Lung (tissue), 13 donors: Measurements from ENCODE around the gene CRB3. TPM values are rescaled to one million over a fixed set of nuclear protein-coding genes. Genes with fewer than 3 reads are reported as not detected.
A peak's percentile ranks its signal among the peaks of the same experiment; 100 is the strongest.

Experiments
- ATAC-seq: fragments of 200-7000 bp; cut with Tn5 transposase; one replicate; pipeline ENCODE4 v1.9.1; 2020; ENCODE audit warnings: moderate number of reproducible peaks; ENCODE audit not compliant: insufficient read depth, low FRiP score
- DNase-seq, 3 donors: peaks; one replicate each; pipeline ENCODE4 v3.0.0-alpha.2; 2013 to 2017
- H3K27ac ChIP-seq, 2 donors: one replicate each; pipeline ENCODE4 v1.5.1; 2013; ENCODE audit warnings: mild to moderate bottlenecking in 2 of 2, moderate library complexity in 2 of 2, control low read depth in 1 of 2, inconsistent platforms in 1 of 2, low read depth in 1 of 2, low read length in 1 of 2
- H3K27me3 ChIP-seq, 3 donors: one replicate each; pipeline ENCODE4 v1.5.1; 2013; ENCODE audit warnings: low read length in 2 of 3; ENCODE audit not compliant: control insufficient read depth in 3 of 3, insufficient read depth in 3 of 3
- H3K36me3 ChIP-seq, 4 donors: one replicate each; pipeline ENCODE4 v1.5.1; 2013; ENCODE audit warnings: low read length in 4 of 4, mild to moderate bottlenecking in 1 of 4, moderate library complexity in 1 of 4; ENCODE audit not compliant: control insufficient read depth in 4 of 4, insufficient read depth in 4 of 4
- H3K4me1 ChIP-seq, 5 donors: one replicate each; pipeline ENCODE4 v1.5.1; 2013; ENCODE audit warnings: low read length in 5 of 5, mild to moderate bottlenecking in 2 of 5, moderate library complexity in 1 of 5; ENCODE audit not compliant: control insufficient read depth in 5 of 5, insufficient read depth in 5 of 5
- H3K4me3 ChIP-seq: one replicate; pipeline ENCODE4 v1.5.1; 2013; ENCODE audit warnings: mild to moderate bottlenecking, control low read depth, moderate library complexity
- H3K9ac ChIP-seq, 2 donors: one replicate each; pipeline ENCODE4 v1.5.1; 2013; ENCODE audit warnings: low read length in 2 of 2, control low read depth in 1 of 2; ENCODE audit not compliant: insufficient read depth in 1 of 2
- H3K9me3 ChIP-seq, 4 donors: one replicate each; pipeline ENCODE4 v1.5.1; 2013; ENCODE audit warnings: low read length in 3 of 4, mild to moderate bottlenecking in 1 of 4, moderate library complexity in 1 of 4; ENCODE audit not compliant: control insufficient read depth in 4 of 4, insufficient read depth in 3 of 4
- WGBS, 2 donors: extraction: QIAGEN DNeasy Blood & Tissue Kit; methylation state at CpG; one replicate each; pipeline ENCODE4 v1.1.7; 2013; 5-methylcytosine and 5-hydroxymethylcytosine counted together
- polyA plus RNA-seq, 2 donors: library from polyadenylated mRNA; stranded (reverse); fragments of 200-250 nt; gene quantifications; one replicate each; pipeline ENCODE4 v1.2.1, GENCODE V29; 2013
- small RNA-seq: library from RNA; depleted of rRNA; stranded (forward); fragments of <200 nt; gene quantifications from one replicate; pipeline ENCODE3, GENCODE V24; 2014; ENCODE audit warnings: low replicate concordance
- total RNA-seq, 2 donors: library from RNA; depleted of rRNA in 1 of 2; stranded (reverse); fragments of >200 nt in 1 of 2; gene quantifications; one replicate each; pipeline ENCODE4 v1.2.1, GENCODE V29; 2014 to 2021
- TF ChIP-seq, protein P1 (sequence below): IDR thresholded peaks from 2 replicates; pipeline ENCODE4 v1.5.1; 2012; ENCODE audit warnings: mild to moderate bottlenecking; ENCODE audit errors: control extremely low read depth, extremely low read depth
- donor health status: control.
- donor health status: control.
- donor health status: Bipolar disorder and iron deficiency.
- donor health status: healthy.
- donor health status: DM: yes; HTN: yes; CAD: no.

The CRB3 gene
- total and polyA plus RNA-seq, 4 donors = 22.5 to 81.8 (median 53.0) TPM

DNA sequence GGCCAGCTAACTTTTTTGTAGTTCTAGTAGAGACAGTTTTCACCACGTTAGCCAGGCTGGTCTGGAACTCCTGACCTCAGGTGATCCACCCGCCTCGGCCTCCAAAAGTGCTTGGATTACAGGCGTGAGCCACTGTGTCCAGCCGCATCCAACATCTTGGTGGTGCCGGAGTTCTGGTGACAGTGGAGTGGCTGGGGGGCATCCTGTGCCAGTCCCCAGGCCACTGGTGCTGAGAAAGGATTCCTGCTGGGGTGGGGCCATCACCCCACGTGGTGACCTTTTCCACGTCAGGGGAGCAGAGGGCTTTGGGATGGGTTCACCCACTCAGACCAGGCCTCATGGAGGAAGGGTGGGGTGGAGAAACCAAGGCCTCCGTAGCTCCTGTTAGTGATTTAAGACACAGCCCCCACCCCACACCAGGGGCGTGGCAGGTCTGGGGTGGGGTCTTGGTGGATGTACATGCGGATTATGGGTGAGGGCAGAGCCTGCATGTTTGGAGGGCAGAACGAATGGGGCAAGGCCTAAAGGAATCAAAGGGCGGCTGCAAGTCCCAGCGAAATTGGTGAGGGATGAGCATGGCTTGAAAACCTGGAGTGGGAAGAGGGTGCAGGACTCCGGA lies 51.0 kb downstream of the CRB3 start:
- H3K4me3 ChIP-seq = no peak overlapping the region
- H3K9me3 ChIP-seq = no peaks in the 10 kb centered on the region
- TF ChIP-seq, protein P1, sequence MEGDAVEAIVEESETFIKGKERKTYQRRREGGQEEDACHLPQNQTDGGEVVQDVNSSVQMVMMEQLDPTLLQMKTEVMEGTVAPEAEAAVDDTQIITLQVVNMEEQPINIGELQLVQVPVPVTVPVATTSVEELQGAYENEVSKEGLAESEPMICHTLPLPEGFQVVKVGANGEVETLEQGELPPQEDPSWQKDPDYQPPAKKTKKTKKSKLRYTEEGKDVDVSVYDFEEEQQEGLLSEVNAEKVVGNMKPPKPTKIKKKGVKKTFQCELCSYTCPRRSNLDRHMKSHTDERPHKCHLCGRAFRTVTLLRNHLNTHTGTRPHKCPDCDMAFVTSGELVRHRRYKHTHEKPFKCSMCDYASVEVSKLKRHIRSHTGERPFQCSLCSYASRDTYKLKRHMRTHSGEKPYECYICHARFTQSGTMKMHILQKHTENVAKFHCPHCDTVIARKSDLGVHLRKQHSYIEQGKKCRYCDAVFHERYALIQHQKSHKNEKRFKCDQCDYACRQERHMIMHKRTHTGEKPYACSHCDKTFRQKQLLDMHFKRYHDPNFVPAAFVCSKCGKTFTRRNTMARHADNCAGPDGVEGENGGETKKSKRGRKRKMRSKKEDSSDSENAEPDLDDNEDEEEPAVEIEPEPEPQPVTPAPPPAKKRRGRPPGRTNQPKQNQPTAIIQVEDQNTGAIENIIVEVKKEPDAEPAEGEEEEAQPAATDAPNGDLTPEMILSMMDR = no peak
- H3K36me3 ChIP-seq = no peaks in the 10 kb centered on the region
- no peak overlapping the region for H3K27ac ChIP-seq
- no peak for ATAC-seq
- WGBS, 2 donors = 90% methylated on average over 15 of the region's 15 CpGs
- H3K9ac ChIP-seq = no peak overlapping the region
- H3K4me1 ChIP-seq = peaks cover 0 to 8% (median 2%) of the 10 kb centered on the region in 5 donors
- no peak for DNase-seq
- H3K27me3 ChIP-seq = no peaks in the 10 kb centered on the region

DNA sequence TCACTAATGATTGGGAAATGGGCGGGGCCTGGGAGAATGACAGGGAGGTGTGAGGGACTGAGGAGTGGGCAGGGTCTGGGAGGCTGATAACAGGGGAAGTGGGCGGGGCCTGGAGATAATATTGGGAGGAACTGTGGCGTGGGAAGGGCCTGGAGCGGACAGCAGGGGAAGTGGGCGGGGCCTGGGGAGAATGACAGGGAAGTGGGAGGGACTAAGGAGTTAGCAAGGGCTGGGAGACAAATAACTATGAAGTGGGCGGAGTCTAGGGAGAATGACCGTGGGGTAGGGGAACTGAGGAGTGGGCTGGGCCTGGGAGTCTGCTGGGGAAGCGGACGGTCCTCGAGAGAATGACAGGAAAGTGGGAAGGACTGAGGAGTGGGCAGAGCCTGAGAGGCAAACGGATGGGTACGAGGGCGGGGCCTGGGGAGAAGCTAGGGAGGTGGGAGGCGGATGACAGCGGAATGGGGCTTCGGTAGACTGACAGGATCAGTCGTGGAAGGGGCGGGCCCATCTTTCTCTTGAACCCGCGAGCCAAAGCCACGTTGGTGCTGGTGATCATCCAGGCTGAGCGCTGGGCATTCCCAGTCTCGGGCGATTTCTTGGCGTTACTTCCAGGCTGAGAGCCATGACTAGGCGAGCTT lies 52.1 kb downstream of the CRB3 start:
- H3K27me3 ChIP-seq = no peaks in the 10 kb centered on the region
- TF ChIP-seq, protein P1 = no peak
- 0 to 1% methylated on average over 24 to 26 of the region's 26 CpGs for WGBS, 2 donors
- H3K9me3 ChIP-seq = no peaks in the 10 kb centered on the region
- H3K4me1 ChIP-seq = peaks cover 0 to 8% (median 2%) of the 10 kb centered on the region in 5 donors
- no peaks in the 10 kb centered on the region for H3K36me3 ChIP-seq
- peak overlapping the region in 1 of 2 donors; percentile 53 for H3K9ac ChIP-seq
- ATAC-seq (peak; percentile 87), DNase-seq (peak; percentile 93 to 95 (median 94))
- peak overlapping the region; percentile 54 for H3K4me3 ChIP-seq
- H3K27ac ChIP-seq = peak overlapping the region in 1 of 2 donors; percentile 83

Small RNA genes lying within 50 kb of the gene (small RNA-seq; reads per million reads assigned to genes)
- not detected for gene AC010503.2

Other genes with a start within 250 kb of the CRB3 start
- gene MLLT1, start 184.3 kb upstream of the CRB3 start, total RNA-seq = 100 to 1,000 TPM in 1 of 2 donors, 10 to 100 TPM in 1; 24.8 to 120 TPM
- 10 to 100 TPM; 28.2 to 44.1 TPM for gene MLLT1, start 184.3 kb upstream of the CRB3 start, polyA plus RNA-seq
- gene ACER1, start 130.7 kb upstream of the CRB3 start, total RNA-seq = not detected
- gene ACER1, start 130.7 kb upstream of the CRB3 start, polyA plus RNA-seq = under 1 TPM in 1 of 2 donors, not detected in 1; 0.06 TPM
- gene CLPP, start 102.7 kb upstream of the CRB3 start, total RNA-seq = 10 to 100 TPM; 21.3 to 80.7 TPM
- 10 to 100 TPM; 57.8 to 89.7 TPM for gene CLPP, start 102.7 kb upstream of the CRB3 start, polyA plus RNA-seq
- 10 to 100 TPM; 26.8 to 84.2 TPM for gene ALKBH7, start 91.5 kb upstream of the CRB3 start, total RNA-seq
- gene ALKBH7, start 91.5 kb upstream of the CRB3 start, polyA plus RNA-seq = 10 to 100 TPM; 49.6 to 57.1 TPM
- 1 to 10 TPM; 1.5 TPM for gene PSPN, start 88.3 kb upstream of the CRB3 start, total RNA-seq
- gene PSPN, start 88.3 kb upstream of the CRB3 start, polyA plus RNA-seq = under 1 TPM; 0.50 to 0.79 TPM
- 10 to 100 TPM; 45.4 to 53.5 TPM for gene GTF2F1, start 71.1 kb upstream of the CRB3 start, total RNA-seq
- gene GTF2F1, start 71.1 kb upstream of the CRB3 start, polyA plus RNA-seq = 10 to 100 TPM; 47.1 to 49.4 TPM
- gene KHSRP, start 39.5 kb upstream of the CRB3 start, total RNA-seq = 100 to 1,000 TPM; 157 to 204 TPM
- 100 to 1,000 TPM; 116 to 126 TPM for gene KHSRP, start 39.5 kb upstream of the CRB3 start, polyA plus RNA-seq
- under 1 TPM in 1 of 2 donors, not detected in 1; 0.28 TPM for gene SLC25A41, start 30.5 kb upstream of the CRB3 start, total RNA-seq
- under 1 TPM; 0.10 to 0.43 TPM for gene SLC25A41, start 30.5 kb upstream of the CRB3 start, polyA plus RNA-seq
- 10 to 100 TPM; 44.9 to 49.5 TPM for gene SLC25A23, start 4.5 kb upstream of the CRB3 start, total RNA-seq
- 10 to 100 TPM; 15.7 to 44.0 TPM for gene SLC25A23, start 4.5 kb upstream of the CRB3 start, polyA plus RNA-seq
- 10 to 100 TPM in 1 of 2 donors, 1 to 10 TPM in 1; 2.7 to 11.0 TPM for gene DENND1C, start 17.5 kb downstream of the CRB3 start, total RNA-seq
- gene DENND1C, start 17.5 kb downstream of the CRB3 start, polyA plus RNA-seq = 10 to 100 TPM in 1 of 2 donors, 1 to 10 TPM in 1; 8.0 to 10.6 TPM
- gene TUBB4A, start 38.0 kb downstream of the CRB3 start, total RNA-seq = 1 to 10 TPM in 1 of 2 donors, under 1 TPM in 1; 0.28 to 2.1 TPM
- gene TUBB4A, start 38.0 kb downstream of the CRB3 start, polyA plus RNA-seq = under 1 TPM; 0.05 to 0.08 TPM
- gene TNFSF9, start 66.8 kb downstream of the CRB3 start, total RNA-seq = 10 to 100 TPM in 1 of 2 donors, under 1 TPM in 1; 1.00 to 10.1 TPM
- gene TNFSF9, start 66.8 kb downstream of the CRB3 start, polyA plus RNA-seq = 1 to 10 TPM; 3.2 to 8.6 TPM
- under 1 TPM; 0.28 to 0.40 TPM for gene CD70, start 126.9 kb downstream of the CRB3 start, total RNA-seq
- under 1 TPM; 0.22 to 0.57 TPM for gene CD70, start 126.9 kb downstream of the CRB3 start, polyA plus RNA-seq
- gene TNFSF14, start 205.9 kb downstream of the CRB3 start, total RNA-seq = 1 to 10 TPM; 3.0 to 5.2 TPM
- 1 to 10 TPM; 4.3 to 5.8 TPM for gene TNFSF14, start 205.9 kb downstream of the CRB3 start, polyA plus RNA-seq